IPS-18a (cell line): ENCODE data around the gene OR2T27.
"Not testable (repeated sequence)": the region's sequence is repeated elsewhere in the genome, so short reads cannot be mapped to it uniquely, and the experiment has no call there.

Source experiments
- H3K27ac ChIP-seq: one replicate; pipeline ENCODE4 v1.5.1; 2013; ENCODE audit warnings: low read length
- H3K27me3 ChIP-seq: one replicate; pipeline ENCODE4 v1.6.1; 2013; ENCODE audit warnings: mild to moderate bottlenecking, low read length; ENCODE audit not compliant: control insufficient read depth, insufficient read depth
- H3K36me3 ChIP-seq: one replicate; pipeline ENCODE4 v1.6.1; 2013; ENCODE audit warnings: low read depth, low read length; ENCODE audit not compliant: control insufficient read depth
- H3K4me1 ChIP-seq: one replicate; pipeline ENCODE4 v1.6.1; 2013; ENCODE audit warnings: low read depth, low read length; ENCODE audit not compliant: control insufficient read depth
- H3K4me3 ChIP-seq: one replicate; pipeline ENCODE4 v1.5.1; 2013; ENCODE audit warnings: low read length
- H3K9ac ChIP-seq: one replicate; pipeline ENCODE4 v1.6.1; 2013; ENCODE audit warnings: mild to moderate bottlenecking, low read length, moderate library complexity
- H3K9me3 ChIP-seq: one replicate; pipeline ENCODE4 v1.6.1; 2013; ENCODE audit warnings: low read depth, low read length; ENCODE audit not compliant: control insufficient read depth

Gene OR2T27

GRCh38 chr1:248686815-248687214, 31.5 kb upstream of the OR2T27 start:
- H3K9me3 ChIP-seq = peaks cover 68% of the 10 kb centered on the region

GRCh38 chr1:248681651-248682050, 26.3 kb upstream of the OR2T27 start:
- H3K4me3 ChIP-seq = no peak overlapping the region
- no peaks in the 10 kb centered on the region for H3K36me3 ChIP-seq
- H3K9me3 ChIP-seq = peaks cover 66% of the 10 kb centered on the region
- no peak overlapping the region for H3K9ac ChIP-seq
- no peaks in the 10 kb centered on the region for H3K27me3 ChIP-seq
- no peak overlapping the region for H3K27ac ChIP-seq
- H3K4me1 ChIP-seq = no peaks in the 10 kb centered on the region

More at GRCh38 chr1:248686815-248687214, 31.5 kb upstream of the OR2T27 start:
- no peak overlapping the region for H3K9ac ChIP-seq
- no peaks in the 10 kb centered on the region for H3K27me3 ChIP-seq
- no peak overlapping the region for H3K4me3 ChIP-seq
- no peaks in the 10 kb centered on the region for H3K4me1 ChIP-seq
- no peak overlapping the region for H3K27ac ChIP-seq
- no peaks in the 10 kb centered on the region for H3K36me3 ChIP-seq

- Histone ChIP-seq H3K4me3 (no peak overlapping the region), H3K36me3 (no peaks in the 10 kb centered on the region), H3K9ac (no peak overlapping the region), H3K27me3 (no peaks in the 10 kb centered on the region), H3K4me1 (no peaks in the 10 kb centered on the region), H3K9me3 (peaks cover 54% of the 10 kb centered on the region), H3K27ac (no peak overlapping the region)
These were observed 14.7 kb upstream of the OR2T27 start for GRCh38 chr1:248670003-248670402.

- H3K27ac ChIP-seq, H3K9ac ChIP-seq, H3K36me3 ChIP-seq, H3K4me3 ChIP-seq, H3K4me1 ChIP-seq, H3K27me3 ChIP-seq: not testable (repeated sequence)
- H3K9me3 ChIP-seq = peaks cover 31% of the 10 kb centered on the region
These were observed 8.4 kb upstream of the OR2T27 start for GRCh38 chr1:248663453-248664328.

- H3K36me3 ChIP-seq, H3K4me3 ChIP-seq, H3K9ac ChIP-seq, H3K9me3 ChIP-seq, H3K27ac ChIP-seq, H3K4me1 ChIP-seq, H3K27me3 ChIP-seq: not testable (repeated sequence)
These were observed 1.5 kb upstream of the OR2T27 start for GRCh38 chr1:248656797-248657196.

GRCh38 chr1:248648770-248649536, 6.4 kb downstream of the OR2T27 start:
- H3K36me3 ChIP-seq, H3K4me1 ChIP-seq, H3K27me3 ChIP-seq, H3K9ac ChIP-seq, H3K27ac ChIP-seq, H3K4me3 ChIP-seq, H3K9me3 ChIP-seq: not testable (repeated sequence)

- H3K27me3 ChIP-seq, H3K4me3 ChIP-seq, H3K9me3 ChIP-seq, H3K4me1 ChIP-seq, H3K9ac ChIP-seq, H3K36me3 ChIP-seq, H3K27ac ChIP-seq: not testable (repeated sequence)
These were observed 10.2 kb downstream of the OR2T27 start, which contains the start of gene OR2T35 for GRCh38 chr1:248645178-248645577. OR2T35 (minus strand) TSS chr1:248645278; CDS start chr1:248639258, 6,020 bp downstream.

- not testable (repeated sequence) for H3K27me3 ChIP-seq, H3K9me3 ChIP-seq, H3K4me3 ChIP-seq, H3K4me1 ChIP-seq, H3K27ac ChIP-seq, H3K36me3 ChIP-seq, H3K9ac ChIP-seq
These were observed 12.2 kb downstream of the OR2T27 start for GRCh38 chr1:248642971-248643651.

- not testable (repeated sequence) for H3K36me3 ChIP-seq, H3K27ac ChIP-seq, H3K4me1 ChIP-seq, H3K9ac ChIP-seq, H3K9me3 ChIP-seq, H3K4me3 ChIP-seq, H3K27me3 ChIP-seq
These were observed 13.7 kb downstream of the OR2T27 start for GRCh38 chr1:248641583-248641982.

- H3K27ac ChIP-seq, H3K9me3 ChIP-seq, H3K36me3 ChIP-seq, H3K9ac ChIP-seq, H3K4me1 ChIP-seq, H3K27me3 ChIP-seq, H3K4me3 ChIP-seq: not testable (repeated sequence)
These were observed 14.4 kb downstream of the OR2T27 start for GRCh38 chr1:248640906-248641305.

GRCh38 chr1:248639652-248640051, 15.7 kb downstream of the OR2T27 start:
- not testable (repeated sequence) for H3K36me3 ChIP-seq, H3K9ac ChIP-seq, H3K4me1 ChIP-seq, H3K27me3 ChIP-seq, H3K27ac ChIP-seq, H3K4me3 ChIP-seq, H3K9me3 ChIP-seq
